ENCODE results near the gene KRT40. TPM values are rescaled to one million over a fixed set of nuclear protein-coding genes. Genes with fewer than 3 reads are reported as not detected.
A peak's percentile ranks its signal among the peaks of the same experiment; 100 is the strongest.

KRT40 gene
- total and polyA plus RNA-seq, 2 experiments from 2014 or later = not detected

GRCh38 chr17:40945414-40945813, 38.7 kb downstream of the KRT40 start:
- 0 out of 2 replicates have a peak overlapping the region, but pooled peaks have one; percentile 66 for H2AFZ ChIP-seq
- H3K27ac Mint-ChIP-seq = no peak overlapping the region

More at GRCh38 chr17:40945414-40945813, 38.7 kb downstream of the KRT40 start:
- Mint-ChIP-seq H3K4me3 (no peak overlapping the region), H3K9me3 (no peaks in the 10 kb centered on the region; the same call in 2 of the 3 replicates), H3K4me1 (no peaks in the 10 kb centered on the region), H3K27me3 (ENCODE audit: insufficient read depth, low read depth, poor library complexity) (peaks cover 6% of the 10 kb centered on the region), H3K36me3 (ENCODE audit: low read depth) (0 out of 3 replicates have a peak, but pooled peaks cover 3% of the 10 kb centered on the region)
- ATAC-seq (no peak), DNase-seq (ENCODE audit: low spot score) (no peak)
- Histone ChIP-seq H3K27me3 (ENCODE audit: insufficient read depth) (no peaks in the 10 kb centered on the region), H3K27ac (ENCODE audit: low read depth) (no peak overlapping the region), H3K9me2 (ENCODE audit: insufficient read depth) (no peaks in the 10 kb centered on the region), H4K20me1 (replicated peaks; ENCODE audit: insufficient read depth) (no peaks in the 10 kb centered on the region), H3K4me2 (no peak overlapping the region), H3F3A (replicated peaks; ENCODE audit: low read depth) (no peaks in the 10 kb centered on the region), H3K4me3 (no peak overlapping the region), H3K79me2 (replicated peaks; ENCODE audit: insufficient read depth) (no peaks in the 10 kb centered on the region), H3K36me3 (ENCODE audit: insufficient read depth) (no peaks in the 10 kb centered on the region), H3K4me1 (ENCODE audit: insufficient read depth) (no peaks in the 10 kb centered on the region)
- TF ChIP-seq NANOG (IDR thresholded peaks at IDR 0.05; ENCODE audit: borderline replicate concordance) (no peak), ETS1 (IDR thresholded peaks at IDR 0.05) (no peak), EZH2 (IDR thresholded peaks at IDR 0.05; ENCODE audit: low read depth, unreplicated experiment) (no peak), CTCF (conservative IDR thresholded peaks at IDR 0.05; ENCODE audit: low read depth in 2 of 2) (no peak), STAT1 (IDR thresholded peaks at IDR 0.05; ENCODE audit: unreplicated experiment) (no peak), JUNB (IDR thresholded peaks at IDR 0.05; ENCODE audit: unreplicated experiment) (no peak), ZNF331 (CRISPR knock-in tag; IDR thresholded peaks at IDR 0.05; ENCODE audit: low read depth) (no peak), EZH2phosphoT487 (IDR thresholded peaks at IDR 0.05; ENCODE audit: unreplicated experiment) (no peak), ZNF462 (CRISPR knock-in tag; IDR thresholded peaks at IDR 0.05) (no peak), ZNF114 (CRISPR knock-in tag; IDR thresholded peaks at IDR 0.05) (no peak)

Data from GM23338 (cell line).